IPS DF 19.7 (cell line): ENCODE measurements around the gene STXBP5.

Experiments
- DNase-seq: peaks from one replicate; pipeline ENCODE4 v3.0.0-alpha.2; 2013; ENCODE audit warnings: low read depth, low spot score

Gene STXBP5

DNA sequence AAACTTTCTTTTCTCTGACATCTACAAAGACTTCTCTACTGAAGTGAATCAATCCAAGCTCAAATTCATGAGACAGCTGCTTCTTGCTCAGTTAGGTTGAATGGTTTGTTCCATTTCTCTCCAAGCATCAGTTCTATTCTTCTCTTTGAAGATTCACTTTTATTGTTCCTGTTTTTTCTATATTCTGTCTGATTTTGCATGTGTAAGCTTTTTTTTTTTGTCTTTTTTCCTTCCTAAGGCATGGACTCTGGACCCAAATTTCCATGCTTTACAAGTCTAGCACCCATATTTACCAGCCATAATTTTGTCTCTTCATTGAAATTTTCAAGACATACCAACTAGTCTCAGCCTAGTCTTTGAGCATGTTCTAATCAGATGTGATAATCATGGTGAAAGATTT, 25.9 kb upstream of the STXBP5 start:
- DNase-seq = no peak

DNA sequence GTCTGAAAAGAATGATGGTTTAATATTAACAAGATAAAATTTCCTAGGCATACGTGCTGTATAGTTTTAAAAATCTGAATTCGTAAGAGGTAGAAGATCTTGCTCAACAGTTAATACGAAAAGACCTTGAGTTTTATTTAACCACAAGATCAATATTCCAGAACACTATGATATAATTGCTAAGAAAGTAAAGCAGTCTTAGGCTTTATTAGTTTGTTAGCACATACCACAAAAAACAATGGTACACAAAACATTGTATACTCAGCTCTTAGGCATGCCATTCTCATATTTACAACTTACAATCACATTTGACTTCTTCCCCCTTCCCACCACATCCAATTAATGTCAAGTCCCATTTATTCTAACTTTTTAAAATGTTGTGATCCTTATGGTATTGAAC, 24.4 kb upstream of the STXBP5 start:
- DNase-seq = no peak

DNA sequence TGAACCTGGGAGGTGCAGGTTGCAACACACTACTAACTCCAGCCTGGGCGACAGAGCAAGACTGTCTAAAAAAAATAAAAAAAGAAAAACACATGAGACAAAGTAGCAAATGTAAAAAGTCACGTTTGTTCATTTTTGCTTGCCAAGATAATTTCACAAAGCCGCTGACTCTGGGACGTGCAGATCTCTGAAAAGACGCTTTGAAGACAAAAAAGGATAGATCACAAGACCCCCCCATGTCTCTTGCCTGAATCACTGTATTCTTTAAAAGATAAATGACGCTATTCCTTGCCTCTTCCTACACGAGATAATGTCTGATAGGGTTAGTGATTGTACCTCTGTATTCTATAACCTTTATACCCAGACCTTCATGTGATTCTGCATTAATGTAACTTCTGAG, 23.3 kb upstream of the STXBP5 start:
- DNase-seq = no peak

DNA sequence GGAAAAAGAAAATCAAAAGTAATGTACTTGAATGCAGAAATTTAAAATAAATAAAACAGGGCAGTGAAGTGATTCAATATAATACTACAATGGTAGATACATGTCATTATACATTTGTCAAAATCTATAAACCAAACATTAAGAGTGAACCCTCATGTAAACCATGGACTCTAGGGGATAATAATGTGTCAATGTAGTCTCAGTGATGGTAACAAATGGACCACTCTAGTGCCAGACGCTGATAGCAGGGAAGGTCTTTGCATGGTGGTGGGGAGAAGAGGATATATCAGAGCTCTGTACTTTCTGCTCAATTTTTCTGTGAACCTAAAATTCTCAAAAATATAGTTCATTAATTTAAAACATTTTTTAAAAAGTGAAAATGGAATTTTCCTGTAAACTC, 19.8 kb upstream of the STXBP5 start:
- DNase-seq = no peak

DNA sequence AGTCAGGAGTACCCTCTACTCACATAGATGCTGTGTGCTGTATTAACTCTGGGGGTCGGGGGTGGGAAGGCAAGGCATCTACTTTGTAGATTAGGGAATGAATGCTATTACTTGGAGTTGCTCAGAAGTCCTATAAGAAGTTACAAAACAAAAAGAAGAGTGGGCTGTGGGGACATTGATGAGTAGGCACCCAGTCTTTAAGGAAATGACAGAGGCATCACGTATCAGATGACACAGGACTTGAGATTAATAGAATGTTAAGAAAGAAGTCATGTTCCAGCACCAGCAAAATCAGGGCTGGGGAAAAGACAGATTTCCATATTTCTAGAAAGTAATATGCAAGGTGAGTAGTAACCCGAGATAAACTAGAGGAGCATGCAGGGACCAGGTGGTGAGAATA, 19.0 kb upstream of the STXBP5 start:
- no peak for DNase-seq

DNA sequence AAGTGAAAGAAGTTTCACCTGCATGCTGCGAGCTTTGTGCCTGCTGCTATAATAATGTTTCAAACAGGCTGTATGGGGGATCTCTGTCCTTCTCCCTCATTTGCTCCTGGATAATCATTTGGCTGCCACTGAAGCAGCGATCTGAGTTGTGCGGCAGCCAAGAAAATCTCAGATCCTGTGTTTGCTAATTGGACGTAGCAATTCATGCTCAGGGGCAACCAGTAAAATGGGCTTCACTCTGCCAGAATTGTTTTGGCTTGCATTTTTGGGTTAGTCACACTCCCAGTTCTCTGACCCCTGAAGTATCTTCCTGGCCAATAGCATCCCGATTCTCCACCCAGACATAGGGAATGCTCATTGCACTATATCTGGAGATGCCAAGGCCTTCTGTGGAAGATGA, 13.7 kb upstream of the STXBP5 start:
- DNase-seq = no peak

DNA sequence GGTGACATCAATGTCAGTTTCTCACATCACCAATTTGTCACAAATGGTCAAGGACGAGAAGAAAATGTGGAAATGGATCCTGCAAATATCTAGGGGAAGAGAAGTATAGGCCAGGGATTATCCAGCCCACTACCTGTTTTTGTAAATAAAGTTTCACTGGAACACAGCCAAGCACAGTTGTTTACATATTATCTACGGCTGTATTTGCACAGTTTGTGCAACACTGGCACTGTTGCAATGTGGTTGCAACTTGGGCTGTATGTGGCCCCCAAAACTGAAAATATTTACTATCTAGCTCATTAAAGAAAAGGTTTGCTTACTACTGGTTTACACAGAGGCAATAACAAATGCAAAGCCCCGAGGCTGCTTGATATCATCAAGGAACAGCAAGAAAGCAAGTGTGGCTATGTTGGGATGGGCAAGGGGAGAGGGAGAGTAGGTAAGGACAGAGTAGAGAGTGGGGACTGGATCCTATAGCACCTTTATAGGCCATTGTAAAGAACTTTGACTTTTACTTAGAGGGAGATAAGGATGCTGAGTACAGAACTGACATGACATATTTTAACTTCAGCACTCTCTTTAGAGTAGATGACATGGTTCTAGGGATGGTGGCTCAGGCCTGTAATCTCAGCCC, 11.8 kb upstream of the STXBP5 start:
- DNase-seq = no peak

DNA sequence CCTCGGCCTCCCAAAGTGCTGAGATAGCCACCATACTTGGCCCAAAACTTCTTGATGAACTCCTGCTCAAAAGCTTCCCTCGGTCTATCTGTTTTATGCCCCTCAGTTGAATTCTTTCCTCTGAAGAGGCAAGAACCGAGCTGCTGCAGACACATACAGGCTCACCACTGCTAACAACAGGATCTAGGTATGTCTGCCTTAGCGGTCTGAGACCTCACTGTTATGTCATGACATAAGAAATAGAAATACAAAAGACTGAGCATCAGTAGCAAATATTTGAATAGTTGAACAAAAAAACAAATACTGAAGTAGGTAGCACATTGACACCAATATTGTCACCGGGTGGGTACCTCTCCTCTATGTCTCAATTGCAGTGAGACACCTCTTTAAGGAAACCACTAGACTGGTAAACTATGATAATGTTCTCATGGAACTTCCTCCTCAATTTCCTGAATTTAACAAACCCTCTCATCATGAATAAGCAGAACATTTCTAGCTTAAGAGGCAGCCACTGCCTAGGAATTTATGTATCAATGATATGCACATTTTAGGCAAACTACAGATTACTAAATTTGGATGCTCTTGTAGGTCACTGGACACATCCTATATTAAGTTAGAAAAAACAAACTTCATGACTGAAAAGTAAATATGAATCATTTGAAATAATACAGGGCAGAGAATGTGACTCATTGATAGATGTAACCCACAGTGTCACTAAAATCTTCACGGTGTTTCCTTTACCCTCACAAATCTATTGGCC, 9.4 kb upstream of the STXBP5 start:
- no peak for DNase-seq

DNA sequence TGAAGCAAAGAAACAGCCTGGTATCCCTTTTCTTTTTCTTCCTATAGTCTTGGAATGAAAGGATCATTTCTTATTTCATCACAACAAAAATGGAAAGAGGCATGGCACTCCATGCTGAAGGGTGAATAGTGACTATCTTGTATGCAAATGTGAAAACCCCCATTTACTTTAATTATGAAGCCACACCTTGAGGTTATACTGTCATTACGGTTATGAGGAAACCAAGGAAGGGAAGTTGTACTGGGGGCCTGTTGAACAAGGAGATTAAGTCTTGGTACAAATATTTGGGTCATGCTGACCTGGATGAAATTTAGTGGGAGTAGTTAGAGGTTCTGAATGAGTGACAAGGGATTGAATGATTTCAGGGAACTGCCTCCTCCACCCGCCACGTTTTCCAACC, 8.7 kb upstream of the STXBP5 start:
- DNase-seq = no peak

DNA sequence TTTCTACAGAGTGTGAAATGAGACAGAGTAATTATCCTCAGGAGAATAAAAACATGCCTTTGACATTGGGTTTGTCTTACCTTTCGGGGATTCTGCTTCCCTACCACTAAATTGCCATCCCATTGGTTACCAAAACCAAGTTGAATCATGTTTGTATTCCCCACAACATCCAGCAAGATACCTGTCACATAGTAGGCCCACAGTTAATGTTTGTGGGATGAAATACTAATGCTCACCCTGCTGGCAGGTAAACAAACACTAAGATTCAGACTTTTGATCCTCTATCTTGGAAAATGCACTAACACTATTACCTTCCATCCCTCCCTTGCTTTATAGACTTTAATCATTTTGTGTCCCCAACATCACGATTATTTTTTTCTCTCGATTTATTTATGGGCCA, 8.2 kb upstream of the STXBP5 start:
- no peak for DNase-seq

DNA sequence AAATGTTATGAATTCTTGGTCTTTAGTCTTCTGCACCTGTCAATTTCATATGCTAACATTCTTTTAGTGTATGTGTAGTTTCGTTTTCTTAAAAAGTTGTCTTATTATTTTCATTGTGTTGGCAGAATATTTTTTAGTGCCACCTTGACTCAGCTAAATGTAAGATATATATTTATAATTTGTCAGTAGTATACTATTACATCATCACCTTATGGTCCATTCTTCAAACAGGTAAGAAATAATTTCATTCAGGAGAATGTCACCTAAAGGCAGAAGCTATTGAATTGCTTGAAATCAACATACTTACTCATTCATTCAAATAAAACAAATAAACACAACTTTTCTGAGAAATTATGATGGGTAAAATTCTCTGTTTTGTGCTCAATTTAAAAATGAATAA, 3.5 kb upstream of the STXBP5 start:
- no peak for DNase-seq

DNA sequence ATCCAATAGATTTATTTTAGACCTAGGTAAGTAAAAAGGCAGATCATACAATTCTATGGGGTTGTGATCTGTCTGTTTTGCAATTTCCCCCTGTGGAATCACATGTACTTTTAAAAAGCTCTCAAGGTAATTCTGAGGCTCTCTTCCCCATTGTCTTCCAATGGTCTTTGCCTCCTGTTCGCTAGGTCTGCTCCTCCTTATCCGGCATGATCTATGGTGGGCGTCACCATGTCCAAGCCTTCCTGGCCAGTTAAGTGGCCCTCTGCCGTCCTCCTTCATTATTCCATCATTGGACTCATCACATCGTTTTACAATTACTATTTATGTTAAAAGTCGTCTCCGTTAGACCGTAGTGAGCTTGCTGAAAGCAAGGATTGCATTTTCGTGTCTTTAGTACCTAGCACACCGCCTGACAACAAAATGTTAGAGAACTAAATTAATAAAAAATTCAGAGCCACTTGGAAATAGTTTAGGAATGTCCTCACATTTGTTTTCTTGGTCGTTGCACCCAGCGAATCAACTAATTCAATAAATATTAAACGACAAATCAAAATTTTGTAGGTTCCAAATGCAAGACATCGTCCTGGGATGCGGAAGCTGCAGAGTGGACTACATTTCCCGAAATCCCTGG, 2.2 kb upstream of the STXBP5 start:
- no peak for DNase-seq

DNA sequence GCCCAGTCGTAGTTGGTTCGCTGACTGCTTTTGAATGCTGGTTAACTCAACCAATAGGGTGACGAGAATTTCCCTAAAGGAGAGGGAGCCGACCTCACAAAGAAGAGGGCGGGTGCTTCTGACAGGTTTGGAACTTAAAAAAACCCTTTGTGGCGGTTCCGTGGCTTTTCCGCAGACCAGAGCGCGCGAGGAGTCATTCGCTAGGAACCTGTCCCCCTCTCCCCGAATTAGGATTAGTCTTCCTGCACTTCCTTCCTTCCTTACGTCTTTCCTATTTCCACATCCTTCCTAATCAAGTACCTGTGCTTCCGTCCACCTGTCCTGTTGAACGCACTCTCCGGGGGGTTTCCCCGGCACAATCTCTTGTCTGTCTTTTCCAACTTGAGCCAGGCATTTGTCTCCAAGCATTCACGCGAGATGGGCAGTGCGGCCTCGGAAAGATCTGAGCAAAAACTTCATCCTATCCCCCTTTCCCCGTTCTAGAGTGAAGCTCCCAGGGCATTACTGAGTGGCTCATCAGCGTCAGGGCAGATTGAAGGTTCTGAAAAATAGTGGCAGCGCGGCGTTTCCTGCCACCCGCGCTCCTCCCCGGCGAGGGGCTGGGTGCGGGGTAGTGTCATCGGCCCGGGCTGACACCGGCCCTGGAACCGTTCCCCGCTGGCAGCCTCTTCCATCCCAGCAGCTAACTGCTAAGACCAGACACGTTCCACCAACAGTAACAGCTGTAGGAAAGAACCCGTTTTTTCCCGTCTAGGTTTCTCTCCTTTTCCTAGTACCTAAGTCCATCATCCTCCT, 1.5 kb upstream of the STXBP5 start:
- DNase-seq = peak; percentile 92

DNA sequence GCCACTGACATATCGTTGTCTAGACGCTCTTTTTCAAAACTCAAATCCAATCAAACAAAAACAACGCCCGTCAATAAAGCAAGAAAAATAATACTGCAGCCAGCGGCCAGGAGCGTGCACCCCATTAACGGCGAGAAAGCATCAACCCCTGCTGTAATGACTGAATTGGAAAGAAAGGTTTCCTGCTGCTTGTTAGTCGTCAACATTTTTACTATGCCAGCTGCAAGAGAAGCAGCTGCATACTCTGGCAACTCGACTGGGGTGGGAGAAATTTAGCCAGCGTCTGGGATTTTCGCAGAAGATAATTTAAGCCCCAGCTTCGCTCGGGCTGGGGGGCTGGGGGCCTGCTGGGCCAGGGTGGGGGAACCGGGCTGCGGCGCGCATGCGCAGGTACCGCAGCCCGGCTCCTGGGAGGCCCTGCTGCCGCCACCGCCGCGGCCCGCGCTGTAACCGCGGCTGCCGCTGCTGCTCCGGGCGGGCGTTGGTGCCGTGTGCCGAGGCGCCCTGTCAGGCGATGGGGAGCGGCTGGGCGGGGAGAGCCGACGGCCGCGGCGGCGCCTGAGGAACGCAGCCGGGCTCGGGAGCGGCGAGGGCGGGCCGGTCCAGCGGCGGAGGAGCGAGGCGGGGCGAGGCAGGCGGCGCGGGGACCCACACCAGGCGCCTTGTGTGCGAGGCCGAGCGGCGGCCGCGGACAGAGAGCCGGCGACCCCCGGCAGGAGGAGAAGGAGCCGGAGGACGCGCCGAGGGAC, 732 bp upstream of the STXBP5 start:
- DNase-seq = no peak

DNA sequence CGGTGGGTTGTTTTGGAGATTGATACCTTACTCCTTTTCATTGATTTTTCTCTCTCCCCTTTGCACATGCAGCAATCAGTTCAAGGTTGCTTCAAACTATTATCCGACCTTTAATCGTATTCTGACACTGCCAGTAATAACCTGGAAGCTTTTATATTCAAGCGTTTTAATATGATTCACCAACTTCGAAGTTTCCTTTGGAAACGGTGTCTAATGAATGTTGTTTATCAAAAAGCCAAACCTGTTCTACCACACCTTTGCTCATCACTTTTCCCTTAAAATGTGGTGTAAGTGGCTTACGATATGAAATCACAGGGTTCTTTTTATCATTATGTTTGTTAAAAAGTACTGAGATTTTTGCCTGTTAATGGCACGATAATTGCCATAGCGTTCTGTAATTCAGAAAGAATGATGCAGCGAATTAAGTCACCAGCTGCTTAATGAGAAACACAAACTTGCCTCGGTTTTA, 660 bp downstream of the STXBP5 start:
- no peak for DNase-seq

DNA sequence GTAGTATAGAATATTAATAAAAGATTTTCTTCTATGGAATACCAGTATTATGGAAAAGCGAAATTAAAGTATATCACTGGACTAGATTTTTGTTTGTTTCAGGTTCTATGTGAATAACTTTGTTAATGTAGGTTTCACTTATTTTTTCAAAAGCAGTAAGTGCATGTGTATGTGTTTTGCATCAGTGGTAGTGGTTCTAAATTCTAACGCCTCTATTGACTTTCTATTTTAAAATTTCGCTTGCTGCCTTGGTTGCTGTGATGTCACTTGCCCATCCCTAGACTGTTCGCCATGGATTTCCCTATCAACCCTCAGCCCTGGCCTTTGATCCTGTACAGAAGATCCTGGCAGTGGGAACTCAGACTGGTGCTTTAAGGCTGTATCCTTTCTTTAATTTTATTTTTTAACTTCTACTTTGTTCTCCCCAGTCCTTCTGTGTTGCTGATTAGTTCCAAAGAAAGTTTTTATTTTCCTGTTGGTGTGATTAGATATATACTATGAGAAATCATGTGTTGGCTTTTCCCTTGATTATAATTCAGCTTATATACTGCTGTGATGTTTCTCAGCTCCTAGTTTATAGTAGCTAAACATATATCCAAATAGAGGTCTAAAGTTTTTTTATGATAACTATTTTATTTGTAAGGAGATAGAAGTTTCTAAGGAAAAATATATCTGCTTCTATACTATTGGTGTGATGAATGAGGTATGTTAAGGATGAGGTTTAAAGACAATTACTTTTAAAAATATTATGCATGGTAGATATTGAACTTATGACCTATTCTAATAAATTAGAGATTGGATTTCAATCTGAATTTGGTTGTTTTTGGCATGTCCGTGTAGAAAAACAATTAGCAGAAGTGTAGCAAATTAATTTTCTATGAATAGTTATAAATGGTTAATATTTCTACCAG, 1.7 kb downstream of the STXBP5 start:
- no peak for DNase-seq

DNA sequence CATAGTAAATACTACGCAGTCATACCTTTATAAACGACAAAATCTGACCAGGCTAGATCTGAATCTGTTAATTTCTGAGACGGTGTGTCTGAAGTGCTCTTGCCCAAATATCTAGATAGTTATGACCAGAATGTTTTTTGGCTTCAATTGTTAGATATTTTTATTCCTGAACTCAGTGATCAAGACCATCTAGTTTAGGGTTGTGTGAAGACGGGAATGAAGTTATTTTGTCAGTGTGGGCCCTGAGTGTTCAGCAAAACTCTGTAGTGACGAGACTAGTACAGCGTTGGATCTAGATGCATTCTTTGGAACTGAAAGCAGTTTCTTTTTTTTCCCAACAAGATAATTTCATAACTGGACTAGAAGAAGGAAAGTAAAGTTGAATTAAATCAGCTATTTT, 3.1 kb downstream of the STXBP5 start:
- no peak for DNase-seq

DNA sequence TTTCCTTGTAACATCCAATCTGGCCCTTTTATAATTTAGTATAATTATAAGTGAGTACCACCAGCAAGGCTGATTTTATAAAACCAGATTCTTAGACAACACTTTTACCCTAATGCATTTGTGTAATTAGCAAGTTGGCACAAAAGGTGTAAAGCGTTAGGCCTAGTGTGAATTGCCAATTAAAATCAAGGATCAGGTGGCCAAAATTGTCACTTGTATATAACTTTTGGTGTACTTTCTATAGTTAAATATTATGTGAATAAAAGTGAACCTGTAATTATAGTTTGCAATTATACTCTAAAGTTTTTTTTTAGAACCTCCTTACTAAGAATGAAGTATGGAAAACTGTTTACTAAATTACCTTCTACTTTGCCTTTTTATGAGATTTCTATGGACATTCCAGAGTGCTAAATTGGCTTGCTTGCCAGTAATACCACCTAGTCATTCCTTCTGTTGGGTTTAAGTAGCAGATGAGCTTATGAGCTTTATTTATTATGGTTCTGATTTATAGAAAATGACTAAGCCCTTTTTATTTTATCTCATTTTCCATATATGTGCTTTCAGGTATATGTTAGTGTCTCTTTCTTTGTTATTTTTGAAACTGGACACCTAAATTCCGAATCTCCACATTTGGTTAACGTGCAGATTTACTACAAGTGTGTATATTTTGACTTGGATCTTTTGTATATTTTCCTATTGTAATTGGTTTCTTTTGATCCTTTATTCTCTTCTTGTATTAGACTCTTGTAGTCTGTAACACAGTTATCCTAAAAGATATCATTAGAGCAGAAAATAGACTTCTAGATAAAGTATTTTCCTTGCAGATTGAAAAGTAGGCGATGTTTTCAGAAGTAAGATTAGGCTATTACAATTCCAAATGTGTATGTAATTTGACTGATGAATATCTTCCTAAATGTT, 3.9 kb downstream of the STXBP5 start:
- DNase-seq = no peak

DNA sequence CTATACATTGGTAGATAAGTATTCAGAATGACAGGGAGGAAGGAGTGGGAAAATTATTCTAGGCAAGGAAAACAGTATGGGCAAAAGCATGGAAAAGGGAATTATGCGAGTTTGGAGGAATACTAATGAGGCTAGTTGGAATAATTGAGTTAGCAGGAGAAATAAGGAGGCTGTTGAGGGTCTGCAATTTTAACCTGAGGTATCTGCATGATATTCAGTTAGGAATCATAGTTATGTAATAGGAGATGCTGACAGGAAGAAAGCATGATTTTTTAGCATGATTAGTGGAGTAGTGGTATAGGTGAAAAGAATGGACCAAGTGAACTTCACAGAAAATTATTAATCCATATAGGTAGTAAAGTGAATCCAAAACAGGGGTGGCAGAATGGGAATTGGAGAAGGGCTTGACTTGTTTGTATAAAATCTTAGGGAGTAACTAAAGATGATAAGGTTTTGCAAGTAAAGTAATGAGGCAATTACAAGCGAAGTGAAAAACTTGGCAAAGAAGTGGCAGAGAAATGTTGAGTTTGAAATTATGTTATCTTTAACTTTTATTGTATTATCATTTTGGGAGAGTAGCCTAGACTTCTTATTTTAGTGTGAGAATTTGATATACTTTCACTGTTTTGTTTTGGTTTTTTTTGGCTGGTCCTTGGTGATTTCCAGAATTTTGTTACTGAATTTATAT, 5.7 kb downstream of the STXBP5 start:
- no peak for DNase-seq
